OCI-LY7 (cell line): ENCODE results near the gene KCNIP1.

Source experiments
- CTCF ChIP-seq: fragments of 200-600 bp; sonication (generic); conservative IDR thresholded peaks from 2 replicates; pipeline ENCODE4 v1.5.1; 2014; ENCODE audit warnings: mild to moderate bottlenecking, antibody characterized with exemption, low read length, moderate library complexity, mixed read lengths
- EZH2phosphoT487 ChIP-seq: fragments of 200-600 bp; sonication (generic); IDR thresholded peaks from 2 replicates; pipeline ENCODE4 v1.6.1; 2018; ENCODE audit warnings: low read depth, borderline replicate concordance, mild to moderate bottlenecking, mixed run types, antibody characterized with exemption, low read length, moderate library complexity, mixed read lengths

DNA sequence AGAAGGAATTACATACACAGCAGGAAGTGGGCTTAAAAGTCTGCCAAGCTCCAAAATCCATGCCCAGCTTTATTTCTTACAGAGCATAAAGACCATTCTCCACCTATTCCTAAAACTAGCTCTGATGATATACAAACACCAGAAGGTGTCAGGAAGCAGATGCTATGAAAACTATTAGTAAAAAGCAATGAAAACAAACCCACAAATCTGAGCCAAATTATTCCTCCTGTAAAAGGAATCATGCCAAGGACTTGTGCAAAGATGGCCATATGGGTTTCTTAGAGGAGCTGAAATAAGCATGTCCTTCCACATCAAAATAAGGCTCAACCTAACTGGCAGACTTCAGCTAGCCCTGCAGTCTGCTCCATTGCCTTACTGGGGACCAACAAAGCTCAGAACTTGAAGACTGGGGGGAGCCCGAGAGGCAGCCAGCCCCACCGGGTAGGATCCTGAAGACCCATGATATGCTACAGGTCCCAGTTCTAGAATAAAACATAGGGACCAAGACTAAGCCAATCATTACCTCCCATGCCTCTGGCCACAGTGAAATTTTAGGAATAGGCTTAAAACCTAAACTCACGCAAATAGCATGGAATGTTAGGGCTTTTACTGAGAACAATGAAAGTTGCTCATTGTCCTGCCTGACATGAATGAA, 236.9 kb downstream of the KCNIP1 start:
- TF ChIP-seq CTCF (no peak), EZH2phosphoT487 (no peak)
